GM12892 (cell line): ENCODE results near the gene CCKAR.

Source experiments
- DNase-seq: peaks from one replicate; pipeline ENCODE4 v3.0.0; 2011; ENCODE audit not compliant: insufficient read length
- FAIRE-seq: peaks from 2 replicates; lab custom pipeline; 2011; peaks lifted over from hg19 to GRCh38; lab: Jason Lieb, UNC
- POLR2A ChIP-seq: IDR thresholded peaks from 2 replicates; pipeline ENCODE4 v1.6.1; 2011; ENCODE audit warnings: low read depth, low read length, control low read depth
- POLR2AphosphoS5 ChIP-seq: IDR thresholded peaks from 2 replicates; pipeline ENCODE4 v1.6.1; 2011; ENCODE audit warnings: low read depth, low read length, control low read depth
- TAF1 ChIP-seq: IDR thresholded peaks from 2 replicates; pipeline ENCODE4 v1.6.1; 2011; ENCODE audit warnings: low read depth, mild to moderate bottlenecking, control low read depth, low read length, borderline replicate concordance

The CCKAR gene

DNA sequence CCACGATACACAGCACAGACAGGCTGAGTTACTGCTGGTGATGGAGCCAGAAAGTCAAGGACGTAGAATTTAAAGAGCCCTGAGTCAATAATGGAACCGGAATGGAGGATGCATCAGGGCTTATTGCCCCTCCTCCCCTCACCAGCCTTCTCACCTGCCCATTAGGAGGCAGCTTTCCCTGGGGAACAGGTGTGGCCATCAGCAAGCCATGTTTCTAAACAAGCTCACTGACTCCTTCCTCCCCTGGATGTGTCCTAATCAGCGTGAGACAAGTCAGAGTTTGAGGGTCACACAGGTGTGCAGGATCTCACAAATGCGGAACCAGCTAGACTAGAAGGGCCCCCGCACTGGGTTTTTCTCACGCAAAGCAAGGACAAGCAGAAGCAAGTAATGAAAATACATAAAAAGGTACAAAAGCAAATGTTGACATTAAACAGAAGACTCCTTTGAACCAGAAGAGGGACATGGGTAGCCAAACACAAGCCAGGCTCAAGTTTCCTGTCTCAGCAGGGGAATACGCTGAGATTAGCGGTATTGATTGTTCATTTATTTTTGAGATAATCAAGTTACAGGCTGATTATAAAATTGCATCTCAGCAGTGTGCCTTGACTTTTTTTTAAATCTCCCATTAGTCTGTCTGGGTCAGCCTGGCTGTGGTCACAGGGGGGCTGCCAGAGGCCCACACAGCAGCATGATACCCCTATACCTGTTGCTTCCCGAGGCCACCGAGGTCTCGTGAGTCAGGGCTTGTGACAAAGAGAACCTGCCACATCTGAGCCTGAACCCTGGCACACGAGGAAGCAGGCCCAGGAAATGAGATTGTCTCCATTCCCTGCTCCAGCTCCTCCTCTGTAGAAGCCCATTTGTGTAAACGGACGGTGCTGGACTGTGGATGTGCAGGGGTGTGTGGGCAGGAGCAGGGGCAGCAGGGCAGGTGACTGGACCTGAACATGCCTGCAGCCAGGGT lies 37.4 kb downstream of the CCKAR start:
- TF ChIP-seq TAF1: no peak
- TF ChIP-seq POLR2A: no peak
- TF ChIP-seq POLR2AphosphoS5: no peak
- FAIRE-seq: no peak
- no peak for DNase-seq

DNA sequence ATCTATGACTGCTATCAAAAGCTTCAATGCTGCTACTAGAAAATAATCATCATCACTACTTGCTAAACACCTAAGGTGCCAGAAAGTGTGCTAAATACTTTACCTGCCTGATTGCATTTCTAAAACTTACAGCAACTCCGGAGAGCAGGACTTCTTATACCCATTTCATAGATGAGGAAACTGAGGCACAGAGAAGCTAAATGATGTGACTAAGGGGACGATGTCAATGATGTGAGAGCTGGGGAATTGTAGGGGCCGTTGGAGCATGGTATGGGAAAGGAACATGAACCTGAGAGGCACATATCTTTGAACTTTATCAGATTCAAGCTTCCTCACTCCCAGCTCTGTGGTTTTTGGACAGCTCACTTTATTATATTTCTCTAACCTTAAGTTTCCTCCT lies 38.7 kb downstream of the CCKAR start:
- TF ChIP-seq POLR2AphosphoS5: no peak
- TF ChIP-seq TAF1: no peak
- no peak for TF ChIP-seq POLR2A
- DNase-seq (no peak), FAIRE-seq (no peak)

DNA sequence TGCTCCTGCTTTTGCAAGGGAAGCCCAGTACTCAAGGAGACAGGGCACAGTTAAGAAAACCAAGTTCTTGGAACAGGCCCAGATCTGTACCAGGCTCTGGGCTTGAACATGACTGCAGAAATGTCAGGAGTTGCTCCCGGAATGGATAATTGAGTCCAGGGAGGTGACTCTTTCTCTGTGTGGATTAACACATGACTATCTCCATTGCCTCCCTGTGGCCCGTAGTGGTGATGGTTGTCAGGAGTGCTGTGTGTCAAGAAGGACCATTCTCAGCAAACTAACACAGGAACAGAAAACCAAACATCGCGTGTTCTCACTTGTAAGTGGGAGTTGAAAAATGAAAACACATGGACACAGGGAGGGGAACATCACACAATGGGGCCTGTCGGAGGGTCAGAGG lies 39.9 kb downstream of the CCKAR start:
- FAIRE-seq: peak; percentile 21
- no peak for DNase-seq
- no peak for TF ChIP-seq POLR2AphosphoS5
- no peak for TF ChIP-seq TAF1
- no peak for TF ChIP-seq POLR2A

DNA sequence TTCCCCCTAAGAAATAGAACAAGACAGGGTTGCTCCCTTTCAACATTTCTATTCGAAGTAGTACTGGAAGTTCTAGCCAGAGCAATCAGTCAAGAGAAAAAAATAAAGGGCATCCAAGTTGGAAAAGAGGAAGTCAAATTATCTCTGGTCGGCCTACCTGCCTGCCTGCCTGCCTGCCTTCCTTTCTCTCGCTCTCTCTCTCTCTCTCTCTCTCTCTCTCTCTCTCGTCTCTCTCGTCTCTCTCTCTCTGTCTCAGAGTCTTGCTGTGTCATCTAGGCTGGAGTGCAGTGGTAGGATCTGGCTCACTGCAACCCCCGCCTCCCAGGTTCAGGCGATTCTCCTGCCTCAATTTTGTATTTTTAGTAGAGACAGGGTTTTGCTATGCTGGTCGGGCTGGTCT lies 42.9 kb downstream of the CCKAR start:
- DNase-seq (no peak), FAIRE-seq (no peak)
- TF ChIP-seq POLR2A (no peak), TAF1 (no peak), POLR2AphosphoS5 (no peak)

DNA sequence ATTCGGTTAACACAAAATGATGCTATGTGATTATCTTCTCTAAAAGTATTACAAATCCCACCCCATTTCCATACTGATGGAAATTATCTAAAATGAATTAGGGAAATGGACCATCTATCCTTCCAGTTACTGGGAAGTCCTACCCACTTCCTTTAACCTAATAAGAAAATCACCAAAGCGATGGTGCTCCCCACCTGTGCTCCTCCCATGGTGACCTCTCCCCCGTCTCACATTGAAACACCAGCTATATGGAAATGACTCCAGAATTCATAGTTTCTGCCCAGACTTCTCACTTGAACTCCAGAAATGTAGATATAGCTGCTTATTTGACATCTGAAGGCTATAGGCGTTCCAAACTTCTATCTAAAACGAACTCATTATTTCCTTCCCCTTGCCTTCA lies 48.5 kb downstream of the CCKAR start:
- DNase-seq (no peak), FAIRE-seq (no peak)
- TF ChIP-seq POLR2A (no peak), POLR2AphosphoS5 (no peak), TAF1 (no peak)

DNA sequence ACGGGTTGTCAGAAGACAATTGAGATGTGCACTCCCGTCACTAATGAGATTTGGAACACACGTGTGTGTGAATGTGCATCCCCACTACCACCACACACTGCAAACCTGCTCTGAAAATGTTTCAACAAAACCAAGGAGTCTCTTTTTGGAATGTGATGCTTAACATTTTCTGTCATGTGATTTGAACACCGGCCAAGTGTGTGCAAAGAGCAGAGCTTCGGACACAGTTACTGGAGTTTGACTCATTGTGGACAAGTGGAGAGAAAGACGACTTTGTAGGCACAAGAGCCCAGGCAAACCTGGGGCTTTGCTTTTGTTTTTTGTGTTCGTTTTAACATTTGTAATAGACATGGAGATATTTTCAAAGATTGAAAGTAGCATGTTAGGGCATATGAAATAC lies 49.2 kb downstream of the CCKAR start:
- DNase-seq (no peak), FAIRE-seq (no peak)
- TF ChIP-seq POLR2AphosphoS5 (no peak), TAF1 (no peak), POLR2A (no peak)

DNA sequence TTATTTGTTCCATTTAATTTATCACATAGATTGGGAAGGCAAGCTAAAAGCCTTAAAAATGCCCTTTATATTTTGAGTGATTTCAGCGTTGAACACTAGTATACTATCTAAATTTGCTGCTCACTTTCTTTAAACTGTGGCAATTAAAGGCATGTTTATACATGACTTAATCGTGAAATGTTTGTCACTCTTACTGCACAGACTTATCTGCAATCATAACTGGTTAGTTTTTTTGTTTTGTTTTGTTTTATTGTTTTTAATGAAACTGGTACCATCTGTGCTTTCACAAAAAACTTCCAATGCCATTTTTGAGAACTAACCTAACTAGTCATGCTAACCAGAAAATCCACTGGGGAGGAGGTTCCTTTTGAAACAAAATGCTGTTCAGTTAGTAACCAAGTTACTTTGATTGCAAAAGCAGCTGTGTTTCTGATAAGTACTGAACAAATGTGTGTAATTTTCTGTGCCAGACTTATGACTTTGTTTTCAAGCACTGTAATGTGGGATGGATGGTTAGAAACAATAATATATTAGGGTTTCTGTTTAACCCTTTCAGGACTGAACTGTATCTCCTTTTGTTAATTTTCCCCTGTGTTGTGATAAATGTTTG lies 56.1 kb downstream of the CCKAR start:
- no peak for FAIRE-seq
- TF ChIP-seq POLR2A (no peak), POLR2AphosphoS5 (no peak)
- no peak for DNase-seq

DNA sequence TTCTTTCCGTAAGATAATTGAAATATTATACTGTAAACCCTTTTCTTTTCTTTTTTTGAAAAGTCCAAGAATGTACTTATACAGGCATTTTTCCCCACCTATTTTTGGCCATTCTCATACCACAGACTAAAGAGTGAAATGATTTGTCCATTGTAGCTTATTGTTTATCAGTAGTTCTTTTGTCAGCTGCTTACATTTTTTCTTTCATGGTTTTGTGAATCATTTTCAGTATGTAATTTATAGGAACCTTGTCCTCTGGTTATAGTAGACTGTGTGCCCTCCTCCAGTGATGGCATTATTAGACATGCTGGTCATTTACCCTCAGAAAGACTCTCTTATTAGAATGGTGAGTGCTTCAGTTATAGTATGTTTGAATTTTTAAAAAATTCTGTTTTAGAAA lies 56.7 kb downstream of the CCKAR start:
- FAIRE-seq: no peak
- DNase-seq: no peak
- TF ChIP-seq POLR2AphosphoS5 (no peak), POLR2A (no peak), TAF1 (no peak)

DNA sequence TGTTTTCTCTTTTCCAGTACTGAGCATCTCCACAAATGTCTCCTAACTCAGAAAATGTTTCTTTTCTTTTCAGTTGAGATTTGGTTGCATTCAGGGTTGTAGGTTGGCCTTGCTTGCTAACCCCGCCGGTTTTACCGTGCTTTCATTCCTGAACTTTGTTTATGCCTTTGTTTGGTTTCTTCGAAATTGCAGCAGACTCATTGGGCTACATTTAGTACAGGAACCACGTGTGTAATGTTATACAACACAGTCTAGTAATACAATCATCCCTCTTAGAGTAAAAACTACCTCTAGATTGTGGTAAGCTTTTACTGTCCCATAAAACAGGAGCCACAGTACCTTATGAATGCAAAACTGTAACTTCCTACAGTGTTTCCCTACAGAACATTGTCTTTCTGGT lies 57.9 kb downstream of the CCKAR start:
- TF ChIP-seq POLR2AphosphoS5: no peak
- no peak for TF ChIP-seq POLR2A
- no peak for TF ChIP-seq TAF1
- DNase-seq: no peak
- FAIRE-seq: no peak

DNA sequence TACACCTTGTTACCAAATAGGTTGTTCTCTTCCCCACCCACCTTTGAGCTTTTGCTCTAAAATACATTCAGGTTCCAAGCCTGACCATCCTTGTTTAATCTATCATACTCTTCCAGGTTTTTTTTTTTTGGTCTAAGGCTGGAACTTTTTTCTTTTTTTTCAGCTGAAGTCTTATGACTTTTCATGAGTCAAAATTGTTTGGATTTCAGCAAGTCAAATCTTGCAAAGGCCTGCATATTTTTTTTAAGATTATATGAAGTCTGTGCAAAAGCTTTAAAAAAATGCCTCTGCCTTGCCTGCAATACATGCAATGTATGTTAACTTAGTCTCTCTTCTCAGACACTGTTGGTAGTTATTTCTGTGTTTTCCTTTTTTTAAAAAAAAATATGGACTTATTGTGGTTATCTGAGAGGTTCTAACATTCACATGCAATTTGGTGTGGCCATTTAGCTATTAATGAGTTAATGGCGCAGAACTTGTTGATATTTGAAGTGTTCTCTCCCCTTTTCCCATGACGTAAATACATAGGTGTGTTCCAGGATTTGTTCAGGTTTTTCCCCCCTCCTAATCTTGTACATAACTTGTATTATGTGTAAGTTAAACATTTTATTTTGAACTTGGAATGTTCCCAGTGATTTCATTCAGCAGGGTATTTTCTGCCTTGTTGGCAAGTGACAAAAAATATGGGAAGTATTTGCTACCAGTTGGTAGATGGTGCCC lies 58.7 kb downstream of the CCKAR start:
- TF ChIP-seq TAF1 (no peak), POLR2AphosphoS5 (no peak), POLR2A (no peak)
- DNase-seq (no peak), FAIRE-seq (no peak)
